HCT116 (cell line): Measurements from ENCODE around the gene ZNF646. TPM values are rescaled to one million over a fixed set of nuclear protein-coding genes. Genes with fewer than 3 reads are reported as not detected.

Experiments used
- ATAC-seq: fragments of 200-7000 bp; cut with Tn5 transposase; 2 replicates; pipeline ENCODE4 v1.9.1; 2020; ENCODE audit warnings: mild to moderate bottlenecking, moderate library complexity
- BruUV-seq: library from RNA; stranded (reverse); fragments of 400-500 nt; replicated peaks from 2 replicates; lab custom pipeline; 2021; lab: Mats Ljungman, UMichigan
- CTCF ChIA-PET: fragments of 300-600 bp; sonication (Branson Sonifier 250); formaldehyde crosslinking; loops from one replicate; lab custom pipeline; 2021; ENCODE audit warnings: antibody characterized with exemption; lab: Charles Lee
- POLR2A ChIA-PET: fragments of 300-600, 350-600 bp; sonication (Branson Sonifier 250); formaldehyde crosslinking; loops from one replicate; lab custom pipeline; 2021; ENCODE audit warnings: antibody characterized with exemption; lab: Charles Lee
- RAD21 ChIA-PET, 2 experiments: fragments of 300-600 bp; sonication (Branson Sonifier 250); formaldehyde crosslinking; loops; one replicate each; lab custom pipeline; 2023; ENCODE audit warnings: low total read pairs in 2 of 2; ENCODE audit not compliant: uncharacterized antibody in 2 of 2, unreplicated experiment in 2 of 2, low non-redundant PET in 1 of 2; lab: Charles Lee
- DNase-seq: peaks from one replicate; pipeline ENCODE4 v3.0.0-alpha.2; 2010; ENCODE audit warnings: low read depth, low spot score
- H2AFZ ChIP-seq: fragments of 200-600 bp; shearing (Covaris generic), sonication (generic); 2 replicates; pipeline ENCODE4 v1.6.1; 2017; ENCODE audit warnings: low read depth, mixed run types, mixed read lengths, antibody characterized with exemption, low read length; ENCODE audit not compliant: poor library complexity, severe bottlenecking
- H3K27ac ChIP-seq: 2 replicates; pipeline ENCODE4 v1.5.1; 2012; ENCODE audit warnings: low read depth, low read length
- H3K27me3 ChIP-seq: fragments of 200-600 bp; sonication (generic); 2 replicates; pipeline ENCODE4 v1.6.1; 2016; ENCODE audit warnings: mixed run types, low read length, mixed read lengths; ENCODE audit not compliant: insufficient read depth
- H3K36me3 ChIP-seq, 2 experiments: fragments of 200-500 bp in 1 of 2; fragments of 200-600 bp in 1 of 2; sonication (Bioruptor generic) in 1 of 2; sonication (generic) in 1 of 2; 2 replicates each; pipeline versions ENCODE4 v1.5.1 to v1.6.1; 2014 to 2016; ENCODE audit warnings: low read length in 2 of 2, inconsistent platforms in 1 of 2, mixed read lengths in 1 of 2, mixed run types in 1 of 2; ENCODE audit not compliant: insufficient read depth in 2 of 2, control insufficient read depth in 1 of 2
- H3K4me1 ChIP-seq, 2 experiments: fragments of 200-600 bp in 1 of 2; sonication (generic) in 1 of 2; 2 replicates each; pipeline versions ENCODE4 v1.5.1 to v1.6.1; 2012 to 2017; ENCODE audit warnings: low read length in 2 of 2, inconsistent platforms in 1 of 2, mild to moderate bottlenecking in 1 of 2, mixed read lengths in 1 of 2, mixed run types in 1 of 2, moderate library complexity in 1 of 2; ENCODE audit not compliant: insufficient read depth in 2 of 2, control insufficient read depth in 1 of 2
- H3K4me2 ChIP-seq: fragments of 200-600 bp; sonication (generic); 2 replicates; pipeline ENCODE4 v1.6.1; 2017; ENCODE audit warnings: mixed run types, low read length, mixed read lengths
- H3K4me3 ChIP-seq, 2 experiments: fragments of 200-600 bp in 1 of 2; sonication (generic) in 1 of 2; replicated peaks in 1 of 2; 2 replicates each; pipeline ENCODE4 v1.5.1; 2011 to 2016; ENCODE audit warnings: low read length in 2 of 2, control low read depth in 1 of 2, low read depth in 1 of 2, mild to moderate bottlenecking in 1 of 2, mixed read lengths in 1 of 2, mixed run types in 1 of 2
- H3K79me2 ChIP-seq: fragments of 200-600 bp; sonication (generic); 2 replicates; pipeline ENCODE4 v1.6.1; 2017; ENCODE audit warnings: mild to moderate bottlenecking, mixed run types, low read length, moderate library complexity, mixed read lengths; ENCODE audit not compliant: insufficient read depth
- H3K9ac ChIP-seq: fragments of 200-600 bp; sonication (generic); 2 replicates; pipeline ENCODE4 v1.6.1; 2016; ENCODE audit warnings: low read length, mixed read lengths
- H3K9me2 ChIP-seq: fragments of 200-600 bp; sonication (generic), shearing (Covaris generic); 2 replicates; pipeline ENCODE4 v1.6.1; 2017; ENCODE audit warnings: mixed run types, mild to moderate bottlenecking, moderate library complexity; ENCODE audit not compliant: insufficient read depth
- H3K9me3 ChIP-seq, 2 experiments: fragments of 200-500 bp in 1 of 2; fragments of 200-600 bp in 1 of 2; sonication (Bioruptor generic) in 1 of 2; sonication (generic) in 1 of 2; 2 replicates each; pipeline ENCODE4 v1.6.1; 2014 to 2017; ENCODE audit warnings: low read length in 2 of 2, mixed read lengths in 2 of 2, inconsistent platforms in 1 of 2, low read depth in 1 of 2, mild to moderate bottlenecking in 1 of 2, mixed run types in 1 of 2, moderate library complexity in 1 of 2; ENCODE audit not compliant: control insufficient read depth in 1 of 2, insufficient read depth in 1 of 2
- H4K20me1 ChIP-seq: fragments of 200-600 bp; sonication (generic), shearing (Covaris generic); 2 replicates; pipeline ENCODE4 v1.6.1; 2017; ENCODE audit warnings: mixed run types, mild to moderate bottlenecking, moderate library complexity; ENCODE audit not compliant: insufficient read depth
- ATF3 ChIP-seq: IDR thresholded peaks from 2 replicates; pipeline ENCODE4 v1.6.1; 2012
- CEBPB ChIP-seq: IDR thresholded peaks from 2 replicates; pipeline ENCODE4 v1.6.1; 2012; ENCODE audit warnings: low read depth
- EGR1 ChIP-seq: IDR thresholded peaks from 2 replicates; pipeline ENCODE4 v1.6.1; 2012; ENCODE audit warnings: low read depth
- ELF1 ChIP-seq: IDR thresholded peaks from 2 replicates; pipeline ENCODE4 v1.6.1; 2012; ENCODE audit warnings: low read depth, borderline replicate concordance
- EZH2phosphoT487 ChIP-seq: fragments of 200-600 bp; IDR thresholded peaks from 2 replicates; pipeline ENCODE4 v1.6.1; 2018; ENCODE audit warnings: antibody characterized with exemption, borderline replicate concordance
- JUND ChIP-seq: IDR thresholded peaks from 2 replicates; pipeline ENCODE4 v1.6.1; 2012
- POLR2A ChIP-seq: IDR thresholded peaks from 2 replicates; pipeline ENCODE4 v1.7.0; 2011; ENCODE audit warnings: borderline replicate concordance; ENCODE audit not compliant: insufficient read depth, insufficient read length; ENCODE audit errors: extremely low read depth
- RAD21 ChIP-seq: IDR thresholded peaks from 2 replicates; pipeline ENCODE4 v1.6.1; 2012; ENCODE audit warnings: low read depth, mild to moderate bottlenecking
- SIN3A ChIP-seq: IDR thresholded peaks from 2 replicates; pipeline ENCODE4 v1.6.1; 2012; ENCODE audit warnings: low read depth
- SP1 ChIP-seq: IDR thresholded peaks from 2 replicates; pipeline ENCODE4 v1.6.1; 2012; ENCODE audit warnings: low read depth
- TCF7L2 ChIP-seq: IDR thresholded peaks from 2 replicates; pipeline ENCODE4 v1.7.0; 2011; ENCODE audit warnings: borderline replicate concordance, inconsistent platforms; ENCODE audit not compliant: insufficient read depth, insufficient read length; ENCODE audit errors: extremely low read depth
- YY1 ChIP-seq: IDR thresholded peaks from 2 replicates; pipeline ENCODE4 v1.6.1; 2011; ENCODE audit warnings: low read length, low read depth, moderate library complexity, mild to moderate bottlenecking; ENCODE audit not compliant: insufficient replicate concordance; ENCODE audit errors: extremely low read depth
- ZBTB33 ChIP-seq: IDR thresholded peaks from 2 replicates; pipeline ENCODE4 v1.6.1; 2011; ENCODE audit warnings: mild to moderate bottlenecking, low read length, moderate library complexity; ENCODE audit not compliant: insufficient replicate concordance; ENCODE audit errors: extremely low read depth
- ZFX ChIP-seq: fragments of 450-650 bp; IDR thresholded peaks from 2 replicates; pipeline ENCODE4 v1.6.1; 2017
- intact Hi-C: fragments of 100-400 bp; cut with micrococcal nuclease; formaldehyde crosslinking; loops from 2 replicates; pipeline ENCODE4 v1.10.0; 2022
- total RNA-seq: library from RNA; stranded (reverse); gene quantifications from one replicate; pipeline ENCODE4 v1.2.1, GENCODE V29; 2021; ENCODE audit not compliant: unreplicated experiment
- TF ChIP-seq, protein P1 (sequence below): IDR thresholded peaks from 2 replicates; pipeline ENCODE4 v1.6.1; 2012

The ZNF646 gene
- total RNA-seq, 1 experiment from 2014 or later, result 17.7 TPM

DNA sequence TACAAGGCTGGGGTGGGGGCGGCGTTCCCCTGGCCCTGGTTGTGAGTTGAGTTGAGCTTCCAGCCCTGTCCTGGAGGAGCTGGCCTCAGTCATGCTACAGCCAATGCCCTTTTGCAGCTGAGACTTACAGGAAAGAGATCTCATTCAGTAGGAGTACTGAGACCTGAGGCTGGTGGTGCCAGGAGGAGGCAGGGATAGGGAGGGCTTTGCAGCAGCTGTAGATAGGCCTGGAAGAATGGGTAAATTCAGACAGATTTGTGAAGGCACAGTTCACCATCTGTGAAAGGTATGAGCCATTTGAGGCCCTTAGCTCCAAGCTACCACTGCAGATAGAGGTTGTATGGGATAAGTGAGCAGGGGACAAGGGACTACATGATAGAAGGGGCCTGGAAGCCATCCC, 35.2 kb upstream of the ZNF646 start:
- no peaks in the 10 kb centered on the region for H3K9me2 ChIP-seq
- no peaks in the 10 kb centered on the region for H3K9me3 ChIP-seq
- H3K9ac ChIP-seq, result no peak overlapping the region
- H3K79me2 ChIP-seq, result peaks cover 7% of the 10 kb centered on the region; the same call in 1 of the 2 replicates
- CTCF ChIA-PET, result no interaction called here
- H3K4me2 ChIP-seq, result no peak overlapping the region
- no peak overlapping the region for H3K27ac ChIP-seq
- RAD21 ChIA-PET, result no interaction called here
- ATAC-seq (no peak), DNase-seq (no peak)
- H3K4me1 ChIP-seq, result peaks cover 0 to 6% of the 10 kb centered on the region in 2 experiments; a peak in 1 of 4 replicates
- BruUV-seq, result no TSS peak
- intact Hi-C loops, result no loop called here
- H3K36me3 ChIP-seq, result peaks cover 0 to 3% of the 10 kb centered on the region in 2 experiments; a peak in 2 of 4 replicates
- no peak overlapping the region for H2AFZ ChIP-seq
- H4K20me1 ChIP-seq, result no peaks in the 10 kb centered on the region
- H3K4me3 ChIP-seq, result no peak overlapping the region
- TF ChIP-seq EZH2phosphoT487 (no peak), ELF1 (no peak), TCF7L2 (no peak), CEBPB (no peak)
- POLR2A ChIA-PET, result no interaction called here
- H3K27me3 ChIP-seq, result no peaks in the 10 kb centered on the region

DNA sequence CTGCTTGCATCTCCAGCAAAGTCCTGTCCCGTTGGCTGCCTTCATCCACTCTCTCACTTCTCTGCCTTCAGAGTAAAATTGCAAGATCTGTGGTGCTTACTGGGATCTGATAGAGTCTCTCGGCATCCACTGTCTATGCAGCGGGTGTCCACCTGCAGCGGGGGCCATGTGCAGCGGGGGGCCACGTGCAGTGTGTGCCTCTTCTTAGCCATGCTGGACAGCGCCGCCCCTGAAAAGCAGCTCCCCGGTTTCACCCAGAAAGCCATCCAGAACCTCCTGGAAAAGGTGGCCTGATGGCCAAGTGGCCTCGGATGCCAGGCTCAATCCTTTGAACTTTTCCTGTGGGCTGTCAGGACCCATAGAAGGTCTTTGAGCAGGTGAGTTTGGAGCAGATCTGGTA, 31.4 kb upstream of the ZNF646 start:
- Histone ChIP-seq H3K9ac (no peak overlapping the region), H3K79me2 (no peaks in the 10 kb centered on the region), H3K36me3 (no peaks in the 10 kb centered on the region; a peak in 1 of 4 replicates), H3K9me3 (no peaks in the 10 kb centered on the region), H3K4me1 (peaks cover 0 to 7% of the 10 kb centered on the region in 2 experiments; a peak in 1 of 4 replicates), H2AFZ (no peak overlapping the region), H3K27me3 (no peaks in the 10 kb centered on the region), H3K27ac (no peak overlapping the region), H3K4me3 (no peak overlapping the region), H4K20me1 (no peaks in the 10 kb centered on the region), H3K4me2 (no peak overlapping the region), H3K9me2 (no peaks in the 10 kb centered on the region)
- ChIA-PET RAD21 (no interaction called here), POLR2A (no interaction called here), CTCF (no interaction called here)
- TF ChIP-seq POLR2A (no peak), ZBTB33 (no peak), SP1 (no peak), ATF3 (no peak), SIN3A (no peak), TCF7L2 (no peak), EZH2phosphoT487 (no peak), ZFX (no peak), EGR1 (no peak), RAD21 (no peak), JUND (no peak), YY1 (no peak), ELF1 (no peak)
- TF ChIP-seq, protein P1, sequence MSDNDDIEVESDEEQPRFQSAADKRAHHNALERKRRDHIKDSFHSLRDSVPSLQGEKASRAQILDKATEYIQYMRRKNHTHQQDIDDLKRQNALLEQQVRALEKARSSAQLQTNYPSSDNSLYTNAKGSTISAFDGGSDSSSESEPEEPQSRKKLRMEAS, result no peak
- DNase-seq (no peak), ATAC-seq (no peak)
- intact Hi-C loops, result no loop called here
- no TSS peak for BruUV-seq
